ENCODE data around the gene TCF12. TPM values are rescaled to one million over a fixed set of nuclear protein-coding genes. Genes with fewer than 3 reads are reported as not detected.

Gene TCF12
- total and polyA plus RNA-seq, 11 donors: 6.5 to 77.3 (median 43.5) TPM

GRCh38 chr15:57321485-57321884 is 403.0 kb downstream of the TCF12 start:
- intact Hi-C loops (cut with DNase I): no loop called here
- 93 to 98% (median 97%) methylated on average over 3 of the region's 3 CpGs for WGBS, 4 donors
- Histone ChIP-seq H3K36me3 (no peaks in the 10 kb centered on the region), H3K27me3 (no peaks in the 10 kb centered on the region), H3K9me3 (no peaks in the 10 kb centered on the region), H3K4me1 (peaks cover 0 to 15% (median 2%) of the 10 kb centered on the region in 12 donors), H3K4me3 (no peak overlapping the region), H3K27ac (peak overlapping the region in 1 of 12 donors; percentile 67)
- ATAC-seq: no peak
- DNase-seq: peak in 1 of 5 donors; percentile 28
- TF ChIP-seq CTCF (IDR thresholded peaks at IDR 0.05): no peak
- TF ChIP-seq POLR2A (IDR thresholded peaks at IDR 0.05): no peak

- peaks cover 0 to 15% (median 2%) of the 10 kb centered on the region in 12 donors for H3K4me1 ChIP-seq
- H3K4me3 ChIP-seq: no peak overlapping the region
- DNase-seq: peak in 1 of 5 donors; percentile 10
- no peaks in the 10 kb centered on the region for H3K9me3 ChIP-seq
- ATAC-seq: no peak
- intact Hi-C loops (cut with DNase I): no loop called here
- no peaks in the 10 kb centered on the region for H3K27me3 ChIP-seq
- H3K36me3 ChIP-seq: no peaks in the 10 kb centered on the region
- WGBS, 4 donors: 68 to 85% (median 73%) methylated on average over 13 of the region's 13 CpGs
- TF ChIP-seq CTCF (IDR thresholded peaks at IDR 0.05): no peak
- no peak for TF ChIP-seq POLR2A (IDR thresholded peaks at IDR 0.05)
- H3K27ac ChIP-seq: no peak overlapping the region
These were observed 403.6 kb downstream of the TCF12 start for GRCh38 chr15:57321973-57322601.

GRCh38 chr15:57322602-57323250 is 404.3 kb downstream of the TCF12 start:
- H3K4me3 ChIP-seq: no peak overlapping the region
- intact Hi-C loops (cut with DNase I): no loop called here
- peaks cover 0 to 17% (median 2%) of the 10 kb centered on the region in 12 donors for H3K4me1 ChIP-seq
- H3K27me3 ChIP-seq: no peaks in the 10 kb centered on the region
- no peaks in the 10 kb centered on the region for H3K9me3 ChIP-seq
- TF ChIP-seq POLR2A (IDR thresholded peaks at IDR 0.05) (no peak), CTCF (IDR thresholded peaks at IDR 0.05) (no peak)
- DNase-seq (no peak), ATAC-seq (no peak)
- H3K36me3 ChIP-seq: no peaks in the 10 kb centered on the region
- 96 to 97% (median 96%) methylated on average over 11 of the region's 11 CpGs for WGBS, 4 donors
- no peak overlapping the region for H3K27ac ChIP-seq

- intact Hi-C loops (cut with DNase I): no loop called here
- Histone ChIP-seq H3K27me3 (no peaks in the 10 kb centered on the region), H3K9me3 (no peaks in the 10 kb centered on the region), H3K4me3 (no peak overlapping the region), H3K4me1 (peaks cover 0 to 19% (median 2%) of the 10 kb centered on the region in 12 donors), H3K36me3 (no peaks in the 10 kb centered on the region), H3K27ac (no peak overlapping the region)
- ATAC-seq (no peak), DNase-seq (peak in 1 of 5 donors; percentile 29)
- TF ChIP-seq POLR2A (IDR thresholded peaks at IDR 0.05) (no peak), CTCF (IDR thresholded peaks at IDR 0.05) (no peak)
- WGBS, 4 donors: 92 to 96% (median 95%) methylated on average over 9 to 12 of the region's 12 CpGs
These were observed 404.9 kb downstream of the TCF12 start for GRCh38 chr15:57323299-57323805.
